ENCODE results near the gene VWCE.

- TF ChIP-seq CTCF (IDR thresholded peaks at IDR 0.05) (no peak), POLR2AphosphoS5 (IDR thresholded peaks at IDR 0.05) (no peak), POLR2A (IDR thresholded peaks at IDR 0.05) (no peak)
Observed at GRCh38 chr11:61341706-61342105, 46.6 kb upstream of the VWCE start.

Measured in upper lobe of left lung (tissue), 4 donors.